Activated CD4-positive, CD25-positive, alpha-beta regulatory T cell treated with anti-CD3 and anti-CD28 coated beads, Interleukin-2, amount 50 U/mL, for 16 hours (primary cell): ENCODE measurements around the gene SOX12.

Experiments
- DNase-seq: peaks from one replicate; pipeline ENCODE4 v3.0.0-alpha.2; 2020; ENCODE audit warnings: low read depth, low spot score

The SOX12 gene

GRCh38 chr20:301886-302848, 23.2 kb upstream of the SOX12 start:
- no peak for DNase-seq

DNA sequence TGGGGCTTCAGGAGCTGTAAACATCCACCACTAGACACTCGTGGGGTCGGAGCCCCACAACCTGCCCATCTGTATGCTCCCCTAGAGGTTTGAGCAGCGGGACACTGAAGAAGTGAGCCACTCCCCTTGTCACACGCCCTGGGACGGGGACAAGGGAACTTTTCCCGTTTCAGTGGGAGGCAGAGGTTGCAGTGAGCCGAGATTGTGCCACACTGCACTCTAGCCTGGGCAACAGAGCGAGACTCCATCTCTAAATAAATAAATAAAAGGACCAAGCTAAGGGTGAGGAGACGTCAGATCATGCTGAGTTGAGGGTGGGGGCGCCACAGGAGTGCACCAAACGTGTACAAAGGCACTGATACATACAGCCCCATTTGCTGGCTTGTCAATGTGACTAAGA, 19.6 kb upstream of the SOX12 start:
- DNase-seq = no peak

DNA sequence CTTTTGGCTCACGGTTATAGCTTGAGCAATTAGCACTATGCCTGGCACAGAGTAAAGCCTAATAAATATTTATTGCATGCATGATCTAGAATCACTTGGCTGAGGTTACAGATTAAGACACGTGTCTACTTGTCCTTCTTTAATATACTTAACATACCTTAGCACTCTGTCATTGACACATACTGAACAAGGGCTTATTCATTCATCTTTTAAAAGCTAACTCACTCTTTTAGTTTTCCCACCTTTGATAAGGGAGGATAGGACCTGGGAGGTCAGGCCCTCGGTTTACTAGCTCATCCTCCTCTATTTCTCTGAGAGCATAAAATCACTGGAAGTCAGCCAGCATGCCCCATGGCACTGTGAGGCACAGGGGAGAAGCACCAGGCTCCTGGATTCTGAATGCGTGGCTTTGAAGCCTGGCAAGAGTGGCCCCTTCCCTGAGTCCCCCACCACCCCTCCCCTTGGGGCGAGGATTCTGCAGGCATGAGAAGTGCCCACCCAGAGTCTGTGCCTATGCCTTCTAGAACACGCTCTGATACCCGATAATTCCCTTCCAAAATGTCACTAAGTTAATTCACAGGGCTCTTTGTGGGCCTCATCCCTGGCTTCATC, 16.8 kb upstream of the SOX12 start:
- DNase-seq = no peak

DNA sequence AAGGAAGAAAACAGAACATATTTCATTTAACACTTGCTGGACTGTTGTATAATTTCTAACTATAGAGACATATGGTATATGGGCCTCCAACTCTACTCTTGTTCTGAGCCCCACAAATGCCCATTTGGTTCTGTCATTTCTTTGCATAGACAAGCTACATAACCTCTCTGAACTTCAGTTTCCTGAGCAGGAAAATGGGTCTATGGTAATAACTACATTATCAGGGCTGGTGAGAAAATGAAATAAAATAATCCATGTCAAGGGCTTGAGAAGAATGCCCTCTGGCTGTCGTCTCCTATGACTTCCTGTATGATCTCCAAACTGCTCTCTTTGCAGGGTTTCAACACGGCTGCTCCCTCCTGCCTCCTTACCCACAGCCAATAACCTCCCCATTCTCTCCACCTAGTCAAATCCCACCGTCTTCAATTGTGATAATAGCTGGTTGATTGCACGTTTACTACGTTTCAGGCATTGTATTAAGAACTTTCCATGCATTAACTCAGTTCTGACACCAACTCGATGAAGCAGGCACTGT, 16.0 kb upstream of the SOX12 start:
- DNase-seq = no peak

GRCh38 chr20:309841-310644, 15.3 kb upstream of the SOX12 start:
- DNase-seq = peak; percentile 54

GRCh38 chr20:310645-311044, 14.7 kb upstream of the SOX12 start:
- no peak for DNase-seq

DNA sequence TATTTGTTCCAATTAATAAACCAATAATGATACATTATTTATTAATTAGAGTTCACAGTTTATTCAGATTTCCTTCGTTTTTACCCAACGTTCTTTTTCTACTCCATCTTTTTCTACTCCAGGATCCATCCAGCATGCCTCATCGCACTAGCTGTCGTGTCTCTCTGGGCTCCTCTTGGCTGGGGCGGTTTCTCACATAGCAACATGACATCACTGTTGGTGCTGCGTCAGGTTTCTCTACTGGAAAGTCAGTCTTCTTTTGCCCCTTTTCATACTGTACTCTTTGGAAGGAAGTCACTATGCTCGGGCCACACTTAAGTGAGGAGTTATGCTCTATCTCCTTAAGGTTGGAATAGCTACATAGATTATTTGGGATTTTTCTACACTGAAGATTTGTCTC, 13.7 kb upstream of the SOX12 start:
- DNase-seq = no peak

GRCh38 chr20:312067-312466, 13.3 kb upstream of the SOX12 start:
- DNase-seq = no peak

DNA sequence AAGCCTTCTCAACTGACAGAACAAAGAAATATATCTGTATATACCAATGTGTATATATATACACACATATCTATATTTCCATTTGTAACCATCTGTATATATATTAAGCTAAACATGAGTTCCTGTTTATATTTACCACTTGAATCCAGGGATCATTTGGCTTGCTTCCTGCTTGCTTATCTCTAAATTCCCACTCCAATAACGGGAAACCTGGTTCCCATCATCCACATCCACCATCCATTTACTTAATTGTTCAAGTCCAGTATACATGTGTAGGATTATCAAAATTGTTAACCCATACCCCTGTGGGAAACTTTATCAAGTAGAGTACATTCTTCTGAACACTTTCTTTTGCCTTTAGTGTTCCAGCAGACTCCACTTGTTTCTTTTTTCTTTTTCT, 12.5 kb upstream of the SOX12 start:
- no peak for DNase-seq

DNA sequence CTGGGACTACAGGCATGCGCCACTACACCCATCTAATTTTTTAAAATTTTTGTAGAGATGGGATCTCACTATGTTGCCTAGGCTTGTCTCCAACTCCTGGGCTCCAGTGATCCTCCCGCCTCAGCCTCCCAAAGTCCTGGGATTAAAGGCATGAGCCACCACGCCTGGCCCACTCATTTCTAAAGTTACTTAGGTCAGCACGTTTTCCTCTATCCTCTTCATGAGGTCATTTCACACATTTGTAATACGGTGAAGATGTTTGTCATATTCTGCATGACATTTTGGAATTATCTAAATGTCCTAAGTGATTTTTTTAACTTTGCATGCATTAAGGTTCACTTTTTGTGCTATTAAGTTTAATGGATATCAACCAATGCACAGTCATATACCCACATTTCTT, 11.9 kb upstream of the SOX12 start:
- no peak for DNase-seq

DNA sequence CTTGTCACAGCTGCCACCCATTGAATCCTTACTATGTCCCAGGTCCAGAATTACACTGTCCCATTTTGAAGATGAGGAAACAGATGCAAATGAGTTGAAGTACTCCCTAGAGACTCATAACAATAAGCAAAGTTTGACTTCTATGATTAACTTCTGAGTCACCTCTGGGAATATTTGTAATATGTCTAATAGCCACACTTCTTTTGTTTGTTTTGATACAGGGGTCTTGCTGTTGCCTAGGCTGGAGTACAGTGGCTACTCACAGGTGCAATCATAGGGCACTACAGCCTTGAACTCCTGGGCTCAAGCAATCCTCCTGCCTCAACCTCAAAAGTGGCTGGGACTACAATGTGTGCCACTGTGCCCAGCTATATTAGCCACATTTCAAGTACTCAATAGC, 11.4 kb upstream of the SOX12 start:
- no peak for DNase-seq

GRCh38 chr20:316316-317068, 8.9 kb upstream of the SOX12 start:
- DNase-seq = no peak

GRCh38 chr20:324177-325044, 941 bp upstream of the SOX12 start:
- DNase-seq = peak; percentile 70

- DNase-seq = no peak
Observed at GRCh38 chr20:325889-326644, 715 bp downstream of the SOX12 start.

- DNase-seq = no peak
Observed at GRCh38 chr20:326645-327185, 1.4 kb downstream of the SOX12 start.

GRCh38 chr20:327186-328026, 2.1 kb downstream of the SOX12 start:
- no peak for DNase-seq

DNA sequence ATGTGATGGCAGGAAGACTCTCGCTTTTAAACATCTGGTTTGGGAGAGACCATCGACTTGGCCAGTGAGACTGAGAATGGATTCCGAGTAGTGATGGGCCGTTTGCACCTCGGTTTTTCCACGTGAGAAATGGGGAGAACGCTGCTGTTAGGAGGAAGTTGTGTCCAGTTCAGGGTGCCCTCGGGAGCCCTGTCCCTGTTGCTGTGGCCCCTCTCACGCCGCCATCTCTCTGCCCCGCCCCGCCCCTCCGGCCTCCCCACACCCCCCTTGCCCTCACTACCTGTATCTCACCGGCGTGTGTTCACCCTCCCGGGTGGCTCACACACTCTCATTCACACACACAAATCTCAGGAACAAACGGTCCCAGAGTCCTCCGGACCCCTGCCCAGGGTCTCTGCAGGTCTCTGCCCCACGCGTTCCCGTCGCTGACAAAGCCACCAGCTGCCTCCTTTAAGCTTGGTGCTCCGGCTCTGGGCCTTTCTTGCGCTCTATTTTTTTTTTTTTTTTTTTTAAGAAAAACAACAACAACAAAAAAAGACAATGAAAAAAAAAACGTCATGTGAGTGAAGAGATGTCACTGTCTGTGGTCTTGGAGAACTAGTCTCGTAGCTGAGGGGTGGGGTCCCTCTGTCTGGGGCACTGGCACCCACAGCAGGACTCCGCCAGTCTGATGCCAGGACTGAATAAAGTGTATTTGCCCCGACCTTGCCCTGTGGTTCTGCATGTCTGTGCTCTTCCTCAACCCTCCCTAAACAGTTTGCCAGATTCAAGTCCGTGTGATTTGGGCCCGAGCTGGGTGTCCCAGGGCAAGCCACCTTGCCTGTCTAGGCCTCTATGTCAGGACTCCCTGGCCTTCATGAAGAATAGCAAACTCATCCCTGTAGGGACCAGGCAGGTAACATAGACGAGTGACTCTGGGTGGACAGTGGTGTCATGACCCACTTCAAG, 2.9 kb downstream of the SOX12 start:
- DNase-seq = no peak
